ENCODE measurements around the gene PSMA5. TPM values are rescaled to one million over a fixed set of nuclear protein-coding genes. Genes with fewer than 3 reads are reported as not detected.

PSMA5 gene
- total and polyA plus RNA-seq, 2 of the 13 experiments (the other 11 are each of a cell fraction or from before 2014, with no cell fraction given): 140 to 169 TPM

GRCh38 chr1:109397581-109398342, 28.5 kb downstream of the PSMA5 start, which contains the start of gene SORT1 (continued):
- no peak; the same call in 1 of the 2 replicates for TF ChIP-seq ARID5B (CRISPR knock-in tag; IDR thresholded peaks at IDR 0.05)
- TF ChIP-seq PCBP1 (IDR thresholded peaks at IDR 0.05; ENCODE audit: borderline replicate concordance, low read depth, low read length): no peak
- TF ChIP-seq PHF21A (CRISPR knock-in tag; IDR thresholded peaks at IDR 0.05): peak; percentile 80
- no peak for TF ChIP-seq ZNF33B (CRISPR knock-in tag; IDR thresholded peaks at IDR 0.05)
- no peak for TF ChIP-seq GATA4 (IDR thresholded peaks at IDR 0.05; ENCODE audit: borderline replicate concordance, low read depth)
- no peak for TF ChIP-seq LBX2 (CRISPR knock-in tag; IDR thresholded peaks at IDR 0.05; ENCODE audit: borderline replicate concordance)
- TF ChIP-seq THRA (CRISPR knock-in tag; IDR thresholded peaks at IDR 0.05; ENCODE audit: borderline replicate concordance): no peak
- TF ChIP-seq ZBTB39 (CRISPR knock-in tag; IDR thresholded peaks at IDR 0.05): no peak
- no peak for TF ChIP-seq SRSF4 (IDR thresholded peaks at IDR 0.05; ENCODE audit: low read depth, low read length, poor library complexity, severe bottlenecking)
- TF ChIP-seq NFE2 (CRISPR knock-in tag; IDR thresholded peaks at IDR 0.05): no peak
- no peak for TF ChIP-seq AHDC1 (CRISPR knock-in tag; IDR thresholded peaks at IDR 0.05; ENCODE audit: borderline replicate concordance)
- no peak for TF ChIP-seq RCOR2 (CRISPR knock-in tag; IDR thresholded peaks at IDR 0.05)
- TF ChIP-seq ZNF644 (CRISPR knock-in tag; IDR thresholded peaks at IDR 0.05; ENCODE audit: low read depth): no peak
